ENCODE results near the gene TSNAXIP1. TPM values are rescaled to one million over a fixed set of nuclear protein-coding genes. Genes with fewer than 3 reads are reported as not detected.
"Not testable (repeated sequence)": the region's sequence is repeated elsewhere in the genome, so short reads cannot be mapped to it uniquely, and the experiment has no call there.

Gene TSNAXIP1
- total RNA-seq, 1 donor from 2014 or later, result 0.41 TPM

- intact Hi-C loops (cut with DNase I), result loop anchor here (1.0 to 2.0 kb wide), 3 partner anchors 16 to 40 kb away; partner anchors contain the start of genes EDC4, RANBP10 and TSNAXIP1
- DNase-seq (ENCODE audit: missing footprints) (peak; percentile 89), ATAC-seq (peak; percentile 62)
Observed at GRCh38 chr16:67847064-67847861, 40.6 kb downstream of the TSNAXIP1 start, which contains the start of gene CENPT. Gene CENPT, minus strand, starts transcription at chr16:67847693. Its CDS starts 13,834 bp downstream, at chr16:67833859.

GRCh38 chr16:67848118-67848517 lies 41.4 kb downstream of the TSNAXIP1 start:
- ATAC-seq, result no peak
- DNase-seq (ENCODE audit: missing footprints), result peak; percentile 11
- intact Hi-C loops (cut with DNase I), result no loop called here

GRCh38 chr16:67853670-67854069 lies 47.0 kb downstream of the TSNAXIP1 start:
- intact Hi-C loops (cut with DNase I), result no loop called here
- ATAC-seq (no peak), DNase-seq (ENCODE audit: missing footprints) (no peak)

- ATAC-seq, result no peak
- intact Hi-C loops (cut with DNase I), result no loop called here
- no peak for DNase-seq (ENCODE audit: missing footprints)
Observed at GRCh38 chr16:67855789-67856188, 49.1 kb downstream of the TSNAXIP1 start.

- intact Hi-C loops (cut with DNase I), result no loop called here
- no peak for DNase-seq (ENCODE audit: missing footprints)
Observed at GRCh38 chr16:67856927-67857546, 50.3 kb downstream of the TSNAXIP1 start.

GRCh38 chr16:67857547-67858233 lies 51.0 kb downstream of the TSNAXIP1 start:
- DNase-seq (ENCODE audit: missing footprints) (peak; percentile 69), ATAC-seq (peak; percentile 93)
- intact Hi-C loops (cut with DNase I), result no loop called here

More at GRCh38 chr16:67856927-67857546, 50.3 kb downstream of the TSNAXIP1 start:
- no peak for ATAC-seq

GRCh38 chr16:67858500-67858899 lies 51.8 kb downstream of the TSNAXIP1 start:
- DNase-seq (ENCODE audit: missing footprints), result peak; percentile 13
- peak; percentile 46 for ATAC-seq
- intact Hi-C loops (cut with DNase I), result no loop called here

- DNase-seq (ENCODE audit: missing footprints) (no peak), ATAC-seq (no peak)
- intact Hi-C loops (cut with DNase I), result no loop called here
Observed at GRCh38 chr16:67860589-67861398, 54.1 kb downstream of the TSNAXIP1 start.

GRCh38 chr16:67861877-67862276 lies 55.2 kb downstream of the TSNAXIP1 start:
- no peak for DNase-seq (ENCODE audit: missing footprints)
- intact Hi-C loops (cut with DNase I), result no loop called here
- ATAC-seq, result no peak

GRCh38 chr16:67862623-67863583 lies 56.2 kb downstream of the TSNAXIP1 start:
- intact Hi-C loops (cut with DNase I), result loop anchor here (1.0 kb wide), 2 partner anchors 16 to 18 kb away; partner anchors contain the start of gene CENPT
- ATAC-seq (peak; percentile 94), DNase-seq (ENCODE audit: missing footprints) (peak; percentile 82)

GRCh38 chr16:67864044-67864443 lies 57.4 kb downstream of the TSNAXIP1 start:
- intact Hi-C loops (cut with DNase I); ATAC-seq: not testable (repeated sequence)
- peak; percentile 26 for DNase-seq (ENCODE audit: missing footprints)

GRCh38 chr16:67864594-67864993 lies 57.9 kb downstream of the TSNAXIP1 start:
- DNase-seq (ENCODE audit: missing footprints), result no peak
- intact Hi-C loops (cut with DNase I), result no loop called here
- no peak for ATAC-seq

GRCh38 chr16:67865318-67865717 lies 58.6 kb downstream of the TSNAXIP1 start:
- ATAC-seq (no peak), DNase-seq (ENCODE audit: missing footprints) (no peak)

GRCh38 chr16:67868290-67868689 lies 61.6 kb downstream of the TSNAXIP1 start:
- no peak for DNase-seq (ENCODE audit: missing footprints)
- ATAC-seq, result no peak
- intact Hi-C loops (cut with DNase I), result no loop called here

More at GRCh38 chr16:67865318-67865717, 58.6 kb downstream of the TSNAXIP1 start:
- intact Hi-C loops (cut with DNase I), result no loop called here

GRCh38 chr16:67869653-67870052 lies 63.0 kb downstream of the TSNAXIP1 start:
- ATAC-seq (no peak), DNase-seq (ENCODE audit: missing footprints) (no peak)
- intact Hi-C loops (cut with DNase I), result no loop called here

GRCh38 chr16:67871256-67871655 lies 64.6 kb downstream of the TSNAXIP1 start:
- no peak for ATAC-seq
- intact Hi-C loops (cut with DNase I), result no loop called here
- no peak for DNase-seq (ENCODE audit: missing footprints)

- no peak for DNase-seq (ENCODE audit: missing footprints)
- no peak for ATAC-seq
- intact Hi-C loops (cut with DNase I), result loop anchor here (2.0 kb wide), 1 partner anchor 25 kb away; the partner anchor contains the start of genes CENPT and NUTF2
Observed at GRCh38 chr16:67872131-67872630, 65.5 kb downstream of the TSNAXIP1 start.

Data from Right ventricle myocardium inferior (tissue), 1 donor.